ENCODE results near the gene TPT1. TPM values are rescaled to one million over a fixed set of nuclear protein-coding genes. Genes with fewer than 3 reads are reported as not detected.
A peak's percentile ranks its signal among the peaks of the same experiment; 100 is the strongest.

Gene TPT1
- total RNA-seq, 1 donor from 2014 or later: 2,653 TPM

GRCh38 chr13:45339399-45339798, 1.6 kb downstream of the TPT1 start:
- H3K4me3 Mint-ChIP-seq (ENCODE audit: low read depth): peak overlapping the region; percentile 99
- H3K27me3 Mint-ChIP-seq (ENCODE audit: low read depth): no peaks in the 10 kb centered on the region
- DNase-seq (ENCODE audit: low spot score): no peak
- no peaks in the 10 kb centered on the region for H3K9me3 Mint-ChIP-seq
- no peak overlapping the region for H3K27ac Mint-ChIP-seq
- H3K36me3 Mint-ChIP-seq (ENCODE audit: low read depth): peaks cover 78% of the 10 kb centered on the region
- peaks cover 56% of the 10 kb centered on the region for H3K4me1 Mint-ChIP-seq (ENCODE audit: low read depth)
- intact Hi-C loops (cut with micrococcal nuclease): no loop called here

DNA sequence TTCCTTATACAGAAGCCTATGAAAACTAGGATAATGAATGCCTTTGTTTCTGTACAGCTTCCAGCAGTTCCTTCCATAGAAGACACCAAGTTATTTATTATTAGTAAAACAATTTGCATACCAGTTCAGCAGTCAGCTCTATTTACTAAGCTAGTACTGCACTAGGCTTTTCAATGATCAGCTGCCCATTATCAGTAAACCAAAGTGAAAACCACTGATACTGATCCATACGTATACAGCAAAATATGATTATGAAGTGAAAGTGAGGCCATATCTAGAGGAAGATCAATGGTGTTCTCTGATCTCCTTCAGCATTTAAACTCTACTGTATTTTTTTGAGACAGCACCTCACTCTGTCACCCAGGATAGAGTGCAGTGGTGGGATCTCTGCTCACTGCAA, 3.2 kb downstream of the TPT1 start:
- Mint-ChIP-seq H3K36me3 (ENCODE audit: low read depth) (peaks cover 90% of the 10 kb centered on the region), H3K27ac (peak overlapping the region; percentile 48), H3K27me3 (ENCODE audit: low read depth) (no peaks in the 10 kb centered on the region), H3K4me1 (ENCODE audit: low read depth) (peaks cover 65% of the 10 kb centered on the region), H3K4me3 (ENCODE audit: low read depth) (peak overlapping the region; percentile 99), H3K9me3 (no peaks in the 10 kb centered on the region)
- no peak for DNase-seq (ENCODE audit: low spot score)
- intact Hi-C loops (cut with micrococcal nuclease): no loop called here

- no peak for DNase-seq (ENCODE audit: low spot score)
- Mint-ChIP-seq H3K4me3 (ENCODE audit: low read depth) (peak overlapping the region; percentile 99), H3K27ac (peak overlapping the region; percentile 48), H3K4me1 (ENCODE audit: low read depth) (peaks cover 67% of the 10 kb centered on the region), H3K9me3 (no peaks in the 10 kb centered on the region), H3K36me3 (ENCODE audit: low read depth) (peaks cover 90% of the 10 kb centered on the region), H3K27me3 (ENCODE audit: low read depth) (no peaks in the 10 kb centered on the region)
- intact Hi-C loops (cut with micrococcal nuclease): no loop called here
Observed at GRCh38 chr13:45337395-45337794, 3.6 kb downstream of the TPT1 start.

DNA sequence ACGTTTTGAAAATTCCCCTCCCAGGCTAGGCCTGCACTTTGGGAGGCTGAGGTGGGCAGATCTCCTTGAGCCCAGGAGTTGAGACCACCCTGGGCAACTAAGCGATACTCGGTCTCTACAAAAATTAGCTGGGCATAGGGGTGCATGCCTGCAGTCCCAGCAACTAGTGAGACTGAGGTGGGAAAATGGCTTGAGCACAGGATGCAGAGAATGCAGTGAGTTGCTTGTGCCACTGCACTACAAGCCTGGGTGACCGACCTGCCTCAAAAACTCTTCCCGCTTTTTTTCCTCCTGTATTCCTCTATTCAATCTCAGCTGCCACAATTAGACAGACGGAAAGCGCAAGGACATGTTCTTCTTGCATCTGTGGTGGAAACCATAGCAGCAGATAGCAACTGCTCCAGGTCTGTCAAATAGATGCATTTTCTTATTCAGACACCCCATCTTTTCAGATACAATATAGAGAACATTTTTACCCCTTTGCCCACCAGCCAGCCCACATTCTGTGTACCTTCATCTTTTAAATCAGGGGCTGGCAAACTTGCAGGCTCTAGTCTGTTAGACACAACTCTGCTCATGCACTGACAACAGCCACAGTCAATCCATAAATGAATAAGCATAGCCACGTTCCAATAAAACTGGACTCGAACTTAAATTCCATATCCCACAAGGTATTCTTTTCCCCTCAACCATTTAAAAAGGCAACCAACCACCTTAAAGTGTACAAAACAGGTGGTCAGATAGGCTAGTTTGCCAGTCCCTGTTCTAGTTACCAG, 4.8 kb downstream of the TPT1 start:
- Mint-ChIP-seq H3K9me3 (no peaks in the 10 kb centered on the region), H3K4me1 (ENCODE audit: low read depth) (peaks cover 71% of the 10 kb centered on the region), H3K4me3 (ENCODE audit: low read depth) (peak overlapping the region; percentile 99), H3K27ac (peak overlapping the region; percentile 10), H3K27me3 (ENCODE audit: low read depth) (no peaks in the 10 kb centered on the region), H3K36me3 (ENCODE audit: low read depth) (peaks cover 88% of the 10 kb centered on the region)
- intact Hi-C loops (cut with micrococcal nuclease): no loop called here
- DNase-seq (ENCODE audit: low spot score): no peak

GRCh38 chr13:45335397-45336024, 5.5 kb downstream of the TPT1 start:
- H3K27ac Mint-ChIP-seq: peak overlapping the region; percentile 12
- H3K27me3 Mint-ChIP-seq (ENCODE audit: low read depth): no peaks in the 10 kb centered on the region
- H3K9me3 Mint-ChIP-seq: no peaks in the 10 kb centered on the region
- DNase-seq (ENCODE audit: low spot score): no peak
- intact Hi-C loops (cut with micrococcal nuclease): no loop called here
- H3K36me3 Mint-ChIP-seq (ENCODE audit: low read depth): peaks cover 85% of the 10 kb centered on the region
- peak overlapping the region; percentile 99 for H3K4me3 Mint-ChIP-seq (ENCODE audit: low read depth)
- peaks cover 74% of the 10 kb centered on the region for H3K4me1 Mint-ChIP-seq (ENCODE audit: low read depth)

- DNase-seq (ENCODE audit: low spot score): peak; percentile 31
- Mint-ChIP-seq H3K27ac (peak overlapping the region; percentile 44), H3K27me3 (ENCODE audit: low read depth) (no peaks in the 10 kb centered on the region), H3K4me1 (ENCODE audit: low read depth) (peaks cover 75% of the 10 kb centered on the region), H3K4me3 (ENCODE audit: low read depth) (peak overlapping the region; percentile 56), H3K36me3 (ENCODE audit: low read depth) (peaks cover 72% of the 10 kb centered on the region), H3K9me3 (no peaks in the 10 kb centered on the region)
- intact Hi-C loops (cut with micrococcal nuclease): no loop called here
Observed at GRCh38 chr13:45333977-45334922, 6.7 kb downstream of the TPT1 start.

DNA sequence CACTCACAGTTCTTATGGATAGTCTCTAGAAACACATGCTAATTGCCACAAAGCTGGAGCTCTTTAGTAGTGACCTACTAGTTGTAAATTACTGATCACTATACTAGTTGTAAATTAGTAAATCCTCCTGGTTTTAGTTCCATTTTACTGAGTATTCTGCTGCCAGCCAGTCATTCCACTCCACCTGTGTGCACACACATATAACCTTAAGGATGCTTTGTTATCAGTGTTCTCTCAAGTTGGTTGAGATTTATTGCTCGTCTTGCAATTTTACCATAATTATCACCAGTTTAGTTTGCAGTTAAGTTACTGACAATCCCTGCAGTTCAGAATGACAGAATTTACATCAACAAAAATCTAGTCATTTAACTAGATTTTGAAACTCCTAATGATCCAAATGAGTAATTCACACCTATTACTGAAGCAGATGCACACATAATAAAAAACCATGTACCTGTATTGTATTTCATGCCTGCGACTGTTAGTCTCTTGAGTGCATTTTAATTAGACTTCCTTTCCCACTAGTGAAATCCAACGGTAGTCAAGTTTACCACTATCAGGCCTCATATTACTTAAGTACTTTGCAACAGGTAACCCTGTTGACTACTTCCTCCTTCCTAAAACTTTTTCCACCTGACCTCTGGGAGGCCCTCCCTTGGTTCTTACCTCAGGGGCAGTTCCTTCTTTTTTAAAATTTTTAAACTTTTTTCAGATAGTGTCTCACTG, 7.6 kb downstream of the TPT1 start:
- Mint-ChIP-seq H3K36me3 (ENCODE audit: low read depth) (peaks cover 64% of the 10 kb centered on the region), H3K27me3 (ENCODE audit: low read depth) (no peaks in the 10 kb centered on the region), H3K27ac (no peak overlapping the region), H3K9me3 (no peaks in the 10 kb centered on the region), H3K4me3 (ENCODE audit: low read depth) (no peak overlapping the region), H3K4me1 (ENCODE audit: low read depth) (peaks cover 68% of the 10 kb centered on the region)
- intact Hi-C loops (cut with micrococcal nuclease): no loop called here
- DNase-seq (ENCODE audit: low spot score): no peak

DNA sequence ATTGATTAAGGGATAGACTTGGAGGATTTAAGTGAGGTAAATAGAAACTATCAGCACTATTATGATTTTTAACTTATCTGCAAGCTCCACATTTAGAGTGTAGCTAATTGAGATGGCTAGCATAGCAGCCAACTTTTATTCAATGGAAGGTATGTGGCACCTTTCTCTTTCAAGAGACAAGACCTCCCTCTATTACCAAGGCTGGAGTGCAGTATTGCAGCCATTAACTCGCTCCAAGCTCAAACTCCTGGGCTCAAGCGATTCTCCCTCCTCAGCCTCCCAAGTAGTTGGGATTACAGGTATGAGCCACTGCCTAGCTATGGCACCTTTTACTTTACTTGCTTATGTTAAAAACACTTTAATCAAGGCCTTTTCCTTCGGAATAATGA, 8.2 kb downstream of the TPT1 start:
- Mint-ChIP-seq H3K4me3 (ENCODE audit: low read depth) (no peak overlapping the region), H3K4me1 (ENCODE audit: low read depth) (peaks cover 65% of the 10 kb centered on the region), H3K27ac (no peak overlapping the region), H3K36me3 (ENCODE audit: low read depth) (peaks cover 58% of the 10 kb centered on the region), H3K9me3 (no peaks in the 10 kb centered on the region), H3K27me3 (ENCODE audit: low read depth) (no peaks in the 10 kb centered on the region)
- intact Hi-C loops (cut with micrococcal nuclease): no loop called here
- no peak for DNase-seq (ENCODE audit: low spot score)

DNA sequence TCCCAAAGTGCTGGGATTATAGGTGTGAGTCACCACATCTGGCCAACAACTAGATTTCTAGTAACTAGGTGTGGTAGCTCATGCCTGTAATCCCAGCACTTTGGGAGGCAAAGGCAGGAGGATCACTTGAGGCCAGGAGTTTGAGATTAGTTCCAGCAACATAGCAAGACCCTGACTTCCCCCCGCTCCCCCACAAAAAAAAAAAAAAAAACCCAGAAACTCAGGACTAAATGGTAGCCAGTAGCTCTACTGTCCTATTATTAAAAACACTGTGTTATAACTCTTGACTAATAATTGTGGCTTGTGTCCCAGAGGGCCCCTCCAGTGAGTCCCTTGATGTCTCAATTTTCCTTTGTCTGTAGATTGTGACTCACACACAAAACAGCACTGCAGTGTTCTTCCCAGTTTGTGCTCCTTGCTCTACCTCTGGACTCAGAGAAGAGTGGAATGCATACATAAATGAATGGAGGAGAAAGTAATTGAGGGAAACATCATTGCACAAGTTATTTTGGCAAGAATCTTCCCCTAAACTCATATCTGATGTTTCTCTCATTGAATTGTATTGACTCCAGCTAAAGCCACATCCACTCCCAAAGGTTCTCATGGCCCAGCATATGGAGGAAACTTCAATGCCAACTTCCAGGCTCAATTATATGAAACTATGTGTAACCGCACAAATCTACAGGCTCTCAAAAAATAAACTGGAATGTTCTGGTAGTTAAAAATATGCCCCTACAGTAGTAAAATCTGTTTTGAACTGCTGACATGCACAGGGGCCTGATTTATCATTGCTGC, 8.8 kb downstream of the TPT1 start:
- H3K4me3 Mint-ChIP-seq (ENCODE audit: low read depth): no peak overlapping the region

DNA sequence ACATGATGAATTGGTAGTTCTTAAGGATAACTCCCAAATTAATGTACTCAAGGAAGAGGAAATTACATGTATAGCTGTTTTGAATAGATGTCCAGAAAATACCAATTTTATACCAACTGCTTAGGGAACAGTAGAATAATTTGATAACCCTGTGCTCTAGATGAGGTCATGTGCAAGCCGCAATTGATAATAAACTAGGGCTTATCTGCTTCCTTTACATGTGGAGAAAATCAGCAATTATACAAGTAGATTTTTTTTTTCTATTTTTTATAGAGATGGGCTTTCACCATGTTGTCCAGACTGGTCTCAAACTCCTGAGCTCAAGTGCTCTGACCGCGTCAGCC, 9.3 kb downstream of the TPT1 start:
- Mint-ChIP-seq H3K27me3 (ENCODE audit: low read depth) (no peaks in the 10 kb centered on the region), H3K9me3 (no peaks in the 10 kb centered on the region), H3K4me3 (ENCODE audit: low read depth) (no peak overlapping the region), H3K27ac (no peak overlapping the region), H3K36me3 (ENCODE audit: low read depth) (peaks cover 47% of the 10 kb centered on the region), H3K4me1 (ENCODE audit: low read depth) (peaks cover 60% of the 10 kb centered on the region)
- DNase-seq (ENCODE audit: low spot score): no peak
- intact Hi-C loops (cut with micrococcal nuclease): no loop called here

More for the DNA sequence above, 8.8 kb downstream of the TPT1 start:
- H3K27ac Mint-ChIP-seq: no peak overlapping the region
- H3K27me3 Mint-ChIP-seq (ENCODE audit: low read depth): no peaks in the 10 kb centered on the region
- peaks cover 52% of the 10 kb centered on the region for H3K36me3 Mint-ChIP-seq (ENCODE audit: low read depth)
- intact Hi-C loops (cut with micrococcal nuclease): no loop called here
- no peak for DNase-seq (ENCODE audit: low spot score)
- H3K4me1 Mint-ChIP-seq (ENCODE audit: low read depth): peaks cover 66% of the 10 kb centered on the region
- H3K9me3 Mint-ChIP-seq: no peaks in the 10 kb centered on the region

DNA sequence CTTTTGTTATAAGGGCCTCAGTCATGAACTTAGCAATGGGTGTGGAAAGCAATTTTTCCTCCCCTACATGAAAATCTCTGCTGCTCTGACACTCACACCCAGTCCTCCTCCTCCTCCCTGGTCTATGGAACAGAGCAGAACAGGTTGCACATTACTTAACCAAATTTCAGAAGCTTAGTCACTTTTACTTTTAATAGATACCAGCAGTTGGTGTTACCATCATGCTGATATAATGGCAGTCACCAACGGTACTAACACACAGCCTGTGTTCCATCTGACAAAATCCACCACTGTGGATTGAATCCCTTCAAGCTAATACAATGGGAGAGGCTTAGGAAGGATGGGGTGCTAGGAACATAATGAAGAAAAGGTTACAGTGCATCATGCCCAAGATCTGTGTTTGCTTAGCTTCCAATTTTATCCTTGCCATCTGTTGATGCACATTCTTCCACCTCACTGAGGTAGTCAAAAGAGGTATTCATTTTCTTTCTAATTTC, 9.8 kb downstream of the TPT1 start:
- Mint-ChIP-seq H3K27me3 (ENCODE audit: low read depth) (no peaks in the 10 kb centered on the region), H3K36me3 (ENCODE audit: low read depth) (peaks cover 42% of the 10 kb centered on the region), H3K27ac (no peak overlapping the region), H3K4me3 (ENCODE audit: low read depth) (no peak overlapping the region), H3K9me3 (no peaks in the 10 kb centered on the region), H3K4me1 (ENCODE audit: low read depth) (peaks cover 55% of the 10 kb centered on the region)
- intact Hi-C loops (cut with micrococcal nuclease): no loop called here
- DNase-seq (ENCODE audit: low spot score): no peak

All from activated T-helper 2 cell treated with anti-CD3 and anti-CD28 coated beads, Interferon-gamma antibody, Interleukin-2, Interleukin-4, amounts not matched to agents 10 μg/mL and 5 μg/mL and 100 μg/mL, durations not matched to agents 14 hours and 24 hours and 36 hours (primary cell).